Psoas muscle (tissue), 8 donors: ENCODE results near the gene FGF11. TPM values are rescaled to one million over a fixed set of nuclear protein-coding genes. Genes with fewer than 3 reads are reported as not detected.

ENCODE experiments used
- ATAC-seq, 4 donors: fragments of 200-7000 bp; cut with Tn5 transposase; one replicate each; pipeline ENCODE4 v1.9.1; 2020; ENCODE audit warnings: moderate library complexity in 3 of 4, mild to moderate bottlenecking in 2 of 4
- DNase-seq, 2 donors: peaks; one replicate each; pipeline ENCODE4 v3.0.0-alpha.2; 2020
- H3K27ac ChIP-seq: fragments of 200-600 bp; one replicate; pipeline ENCODE4 v1.8.0; 2022
- H3K27me3 ChIP-seq, 3 donors: fragments of 200-600 bp in 1 of 3; one replicate each; pipeline versions ENCODE4 v1.6.1 to v1.8.0; 2013 to 2022; ENCODE audit warnings: low read length in 2 of 3, mild to moderate bottlenecking in 2 of 3, moderate library complexity in 1 of 3; ENCODE audit not compliant: insufficient read depth in 3 of 3
- H3K36me3 ChIP-seq, 2 donors: fragments of 200-600 bp in 1 of 2; one replicate each; pipeline versions ENCODE4 v1.6.1 to v1.8.0; 2013 to 2022; ENCODE audit warnings: low read depth in 1 of 2, mild to moderate bottlenecking in 1 of 2, moderate library complexity in 1 of 2; ENCODE audit not compliant: insufficient read depth in 1 of 2
- H3K4me1 ChIP-seq: fragments of 200-600 bp; one replicate; pipeline ENCODE4 v1.8.0; 2022
- H3K4me3 ChIP-seq: fragments of 200-600 bp; one replicate; pipeline ENCODE4 v1.8.0; 2022; ENCODE audit warnings: mild to moderate bottlenecking
- H3K9me3 ChIP-seq: fragments of 200-600 bp; one replicate; pipeline ENCODE4 v1.8.0; 2022
- CTCF ChIP-seq: fragments of 200-600 bp; IDR thresholded peaks from one replicate; pipeline ENCODE4 v1.8.0; 2022; ENCODE audit warnings: antibody characterized with exemption
- WGBS, 3 donors: extraction: QIAGEN DNeasy Blood & Tissue Kit; methylation state at CpG; one replicate each; pipeline versions ENCODE4 v1.1.6 to v1.1.7; 2013; 5-methylcytosine and 5-hydroxymethylcytosine counted together
- intact Hi-C, 2 donors: fragments of 100-400 bp; cut with DNase I; formaldehyde crosslinking; loops; one replicate each; pipeline versions ENCODE4 v1.11.0 to v1.14.2; 2022
- polyA plus RNA-seq, 3 donors: library from polyadenylated mRNA; stranded (reverse); fragments of 200-250 nt; gene quantifications; one replicate each; pipeline ENCODE4 v1.2.3, GENCODE V29; 2013
- total RNA-seq, 4 donors: library from RNA; stranded (reverse); fragmentation: NEBNext Ultra II Directional in 2 of 4; extraction: Animal tissue kit (Norgen Biotek cat#: 25700) in 2 of 4; gene quantifications; one replicate each; pipeline versions ENCODE4 v1.2.1 to v1.2.4, GENCODE V29; 2021 to 2023
- donor health status: healthy with polysubstance abuse.
- donor health status: DM: no; HTN: no; CAD: no; lungs with moderate emphysema.
- donor health status: Bipolar disorder and iron deficiency.
- donor health status: healthy.
- donor health status: DM: yes; HTN: yes; CAD: no.
- donor health status: DM: no; HTN: no; CAD: no.
- donor health status: DM: no; HTN: no; CAD: no.
- donor health status: DM: yes; HTN: yes; CAD: no.

The FGF11 gene
- total and polyA plus RNA-seq, 7 donors: 2.0 to 21.1 (median 4.4) TPM

- intact Hi-C loops: loop anchor here in 1 of 2 donors (5.0 kb wide), 1 partner anchor 44 kb away; no protein-coding TSS in a partner anchor
- Histone ChIP-seq H3K9me3 (no peaks in the 10 kb centered on the region), H3K4me1 (peaks cover 9% of the 10 kb centered on the region), H3K4me3 (no peak overlapping the region), H3K36me3 (peaks cover 0 to 7% of the 10 kb centered on the region in 2 donors), H3K27ac (no peak overlapping the region), H3K27me3 (no peaks in the 10 kb centered on the region)
- no peak for TF ChIP-seq CTCF
- no peak for ATAC-seq
- no peak for DNase-seq
- 66 to 95% (median 69%) methylated on average over 2 of the region's 2 CpGs for WGBS, 3 donors
Measured at GRCh38 chr17:7398612-7399011, 40.7 kb upstream of the FGF11 start.

GRCh38 chr17:7403043-7403726 is 36.1 kb upstream of the FGF11 start:
- Histone ChIP-seq H3K9me3 (no peaks in the 10 kb centered on the region), H3K27ac (peak overlapping the region; percentile 75), H3K36me3 (peaks cover 0 to 7% of the 10 kb centered on the region in 2 donors), H3K27me3 (no peaks in the 10 kb centered on the region), H3K4me1 (peaks cover 9% of the 10 kb centered on the region), H3K4me3 (peak overlapping the region; percentile 73)
- DNase-seq (peak; percentile 76 to 83), ATAC-seq (peak in 2 of 4 donors; percentile 2 to 6)
- WGBS, 3 donors: 10 to 11% (median 10%) methylated on average over 16 of the region's 16 CpGs
- TF ChIP-seq CTCF: no peak
- intact Hi-C loops: no loop called here

DNA sequence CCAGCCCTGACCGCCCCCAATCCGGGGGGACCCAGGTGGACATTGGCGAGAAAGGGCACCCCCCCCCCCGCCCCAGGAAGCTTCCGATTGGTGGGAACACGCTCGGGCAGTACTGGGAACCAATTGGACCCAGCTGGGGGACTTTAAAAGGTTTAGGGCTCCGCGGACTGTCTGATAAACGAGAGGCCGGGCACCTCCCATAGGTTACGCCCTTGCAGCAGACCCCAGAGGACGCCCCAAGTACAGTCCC is 35.7 kb upstream of the FGF11 start:
- Histone ChIP-seq H3K36me3 (peaks cover 0 to 7% of the 10 kb centered on the region in 2 donors), H3K27me3 (no peaks in the 10 kb centered on the region), H3K4me3 (peak overlapping the region; percentile 73), H3K4me1 (peaks cover 9% of the 10 kb centered on the region), H3K27ac (peak overlapping the region; percentile 75), H3K9me3 (no peaks in the 10 kb centered on the region)
- WGBS, 3 donors: 0% methylated on average over 13 of the region's 13 CpGs
- ATAC-seq (peak; percentile 61 to 72 (median 62)), DNase-seq (no peak)
- intact Hi-C loops: no loop called here
- TF ChIP-seq CTCF: no peak

GRCh38 chr17:7403977-7404736 is 35.2 kb upstream of the FGF11 start, which contains the start of gene TMEM256:
Gene TMEM256 (minus strand): TSS chr17:7404097. CDS start chr17:7404084, 13 bp downstream.
- H3K36me3 ChIP-seq: peaks cover 0 to 7% of the 10 kb centered on the region in 2 donors
- H3K9me3 ChIP-seq: no peaks in the 10 kb centered on the region
- H3K27me3 ChIP-seq: no peaks in the 10 kb centered on the region
- 0% methylated on average over 38 to 49 of the region's 49 CpGs for WGBS, 3 donors
- H3K4me1 ChIP-seq: peaks cover 9% of the 10 kb centered on the region
- intact Hi-C loops: loop anchor here (1.0 to 2.0 kb wide), 2 partner anchors 31 to 80 kb away; partner anchors contain the start of genes POLR2A (in 1 of the 2) and TMEM102 (in 1 of the 2)
- H3K4me3 ChIP-seq: peak within 1 kb of the TSS; percentile 73
- TF ChIP-seq CTCF: no peak
- ATAC-seq (peak; percentile 91 to 93 (median 92)), DNase-seq (peak; percentile 98 to 99)
- peak within 1 kb of the TSS; percentile 75 for H3K27ac ChIP-seq
